ENCODE measurements around the gene TMEM45B.

- TF ChIP-seq CTCF (IDR thresholded peaks at IDR 0.05) (peak in 1 of 6 experiments; percentile 21), POLR2A (IDR thresholded peaks at IDR 0.05) (peak in 3 of 4 donors; percentile 59 to 88 (median 64)), POLR2AphosphoS5 (IDR thresholded peaks at IDR 0.05) (peak; percentile 38 to 68), EP300 (IDR thresholded peaks at IDR 0.05) (no peak)
These were observed 79.7 kb downstream of the TMEM45B start, which contains the start of gene NFRKB for GRCh38 chr11:129895126-129896041.

Data from upper lobe of left lung (tissue), 4 donors.